Activated CD8-positive, alpha-beta memory T cell treated with anti-CD3 and anti-CD28 coated beads, Interleukin-2, amount 50 U/mL, for 1 hour (primary cell): ENCODE data around the gene PLEKHH3.

ENCODE experiments used
- DNase-seq: peaks from one replicate; pipeline ENCODE4 v3.0.0-alpha.2; 2020; ENCODE audit errors: extremely low read depth

Gene PLEKHH3

DNA sequence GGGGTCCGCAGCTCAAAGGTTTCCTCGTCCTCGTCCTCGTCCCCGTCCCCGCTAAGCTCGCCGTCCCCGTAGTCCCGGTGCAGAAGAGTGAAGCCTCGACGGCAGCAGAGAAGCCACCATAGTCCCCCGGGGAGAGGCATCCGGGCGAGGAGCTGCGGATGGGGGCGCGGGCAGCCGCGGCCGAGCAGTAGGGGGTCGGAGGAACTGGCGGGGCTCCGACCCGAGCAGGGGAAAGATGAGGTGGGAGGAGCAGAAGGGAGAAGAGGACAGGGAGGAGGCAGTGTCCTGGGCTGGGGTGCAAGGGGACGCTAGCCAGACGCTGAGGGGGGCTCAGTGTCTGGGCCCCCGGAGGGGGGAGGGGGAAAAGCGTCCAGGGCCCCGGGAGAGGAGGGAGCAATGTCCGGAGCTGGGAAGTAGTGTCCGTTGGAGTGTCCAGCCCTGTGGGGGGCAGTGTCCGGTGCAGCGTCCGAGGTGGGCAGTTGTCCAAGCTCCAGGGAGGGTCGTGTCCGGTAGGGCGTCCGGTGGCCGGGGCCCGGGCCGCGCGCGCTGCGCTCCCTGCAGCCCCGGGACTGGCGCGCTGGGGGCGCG is at the start of gene PLEKHH3:
Gene PLEKHH3 (minus strand): TSS at position 571 of the 588 bp plus-strand sequence. CDS start 431 bp downstream, at position 140.
- no peak for DNase-seq

GRCh38 chr17:42725143-42725542 is 48.3 kb upstream of the PLEKHH3 start:
- no peak for DNase-seq

DNA sequence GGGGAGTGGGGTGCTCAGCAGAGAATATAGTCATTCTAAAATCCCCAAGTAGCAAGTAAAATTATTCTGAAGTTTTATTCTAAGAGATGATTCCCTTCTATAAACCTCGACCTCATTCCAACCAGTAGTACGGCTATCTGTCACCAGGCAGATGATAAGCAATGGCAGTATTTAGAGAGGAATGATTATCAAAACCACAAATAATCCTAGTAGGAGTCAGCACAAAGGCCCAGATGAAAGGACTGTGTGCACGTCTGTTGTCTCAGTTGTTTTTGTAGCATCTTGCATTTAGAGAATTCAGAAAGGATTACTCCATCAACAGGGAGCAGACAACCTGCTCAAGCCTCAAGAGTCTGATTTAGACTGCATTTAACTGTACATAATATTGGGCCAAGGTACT is 46.8 kb upstream of the PLEKHH3 start:
- DNase-seq: no peak

DNA sequence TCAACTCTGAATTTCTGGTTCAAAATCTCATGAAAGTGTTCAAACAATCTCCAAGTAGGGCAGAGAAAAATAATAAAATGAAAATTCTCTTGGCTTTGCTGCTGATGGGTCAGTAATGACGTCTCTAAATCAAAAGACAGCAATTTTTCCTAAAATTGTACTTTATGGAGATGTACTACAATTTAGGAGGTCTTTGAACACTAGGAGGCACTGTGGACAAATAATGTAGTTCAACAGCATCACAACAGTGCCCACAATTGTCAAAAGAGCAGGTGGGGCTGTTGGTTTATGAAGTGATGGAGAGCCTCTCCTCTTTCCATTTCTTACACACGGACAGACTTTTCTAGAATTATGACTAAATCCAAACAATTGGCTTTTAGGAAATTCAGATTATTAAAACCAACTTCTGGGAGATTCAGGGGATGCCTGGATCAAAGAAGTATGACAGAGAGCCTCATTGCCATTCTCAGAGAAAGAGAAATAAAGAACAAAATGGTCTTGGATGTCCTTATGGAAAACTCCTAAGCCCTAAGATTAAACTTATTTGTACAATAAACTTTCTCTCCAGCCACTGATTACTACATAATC is 44.3 kb upstream of the PLEKHH3 start:
- DNase-seq: no peak

GRCh38 chr17:42709561-42709960 is 32.8 kb upstream of the PLEKHH3 start:
- no peak for DNase-seq

GRCh38 chr17:42708588-42708987 is 31.8 kb upstream of the PLEKHH3 start:
- no peak for DNase-seq

DNA sequence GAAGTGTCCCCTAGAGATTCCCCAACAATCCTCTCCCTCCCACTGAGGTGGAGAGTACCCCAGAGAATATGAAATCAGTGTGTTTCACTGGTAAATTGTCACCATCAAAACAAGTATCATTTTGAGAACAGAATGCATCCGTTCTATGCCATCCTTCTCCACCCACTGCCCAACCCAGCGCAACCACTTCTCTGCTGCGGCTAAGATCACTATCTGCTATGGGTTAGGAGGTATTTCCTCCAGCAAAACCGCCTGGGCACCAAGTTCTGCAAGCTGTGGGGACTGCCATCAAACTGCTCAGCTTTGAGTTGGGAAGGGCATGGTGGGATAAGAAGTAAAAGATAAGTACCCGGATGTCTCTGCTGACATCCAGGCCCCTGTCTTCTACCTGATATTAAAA is 29.9 kb upstream of the PLEKHH3 start:
- DNase-seq: no peak

GRCh38 chr17:42704837-42705494 is 28.2 kb upstream of the PLEKHH3 start:
- no peak for DNase-seq

DNA sequence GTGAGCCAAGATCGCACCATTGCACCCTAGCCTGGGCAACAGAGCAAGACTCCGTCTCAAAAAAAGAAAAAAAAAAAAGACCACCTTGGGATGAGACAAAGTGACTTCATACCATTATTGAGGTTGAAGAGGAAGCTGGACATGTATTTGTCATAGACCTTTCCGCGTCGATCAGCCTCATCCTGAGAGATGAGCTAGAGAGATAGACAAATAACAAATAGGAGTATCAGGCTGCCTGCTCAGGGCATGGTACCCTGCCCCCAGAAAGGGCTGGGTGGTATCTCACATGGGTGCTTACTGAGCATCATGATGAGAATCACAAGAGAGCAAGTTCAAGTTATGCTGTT is 27.7 kb upstream of the PLEKHH3 start:
- DNase-seq: no peak

DNA sequence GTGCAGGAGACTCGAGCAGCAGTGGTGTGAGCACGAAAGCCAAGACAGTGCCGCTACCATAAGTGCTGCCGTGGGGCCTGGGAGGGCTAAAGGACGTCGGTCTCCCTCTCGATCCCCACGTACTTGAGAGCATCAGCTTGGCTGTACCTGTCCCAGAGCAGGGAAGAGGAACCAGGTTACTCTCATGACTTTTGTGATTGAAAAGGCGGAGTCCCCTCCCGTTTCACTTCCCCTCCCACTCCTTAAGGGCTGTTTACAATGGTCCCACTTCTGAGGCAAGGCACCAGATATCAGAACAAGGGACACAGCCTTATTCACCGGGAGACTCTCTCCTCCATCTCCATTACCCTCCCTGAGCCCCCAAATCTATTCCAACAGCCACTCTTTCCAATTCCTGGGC is 25.7 kb upstream of the PLEKHH3 start:
- no peak for DNase-seq

DNA sequence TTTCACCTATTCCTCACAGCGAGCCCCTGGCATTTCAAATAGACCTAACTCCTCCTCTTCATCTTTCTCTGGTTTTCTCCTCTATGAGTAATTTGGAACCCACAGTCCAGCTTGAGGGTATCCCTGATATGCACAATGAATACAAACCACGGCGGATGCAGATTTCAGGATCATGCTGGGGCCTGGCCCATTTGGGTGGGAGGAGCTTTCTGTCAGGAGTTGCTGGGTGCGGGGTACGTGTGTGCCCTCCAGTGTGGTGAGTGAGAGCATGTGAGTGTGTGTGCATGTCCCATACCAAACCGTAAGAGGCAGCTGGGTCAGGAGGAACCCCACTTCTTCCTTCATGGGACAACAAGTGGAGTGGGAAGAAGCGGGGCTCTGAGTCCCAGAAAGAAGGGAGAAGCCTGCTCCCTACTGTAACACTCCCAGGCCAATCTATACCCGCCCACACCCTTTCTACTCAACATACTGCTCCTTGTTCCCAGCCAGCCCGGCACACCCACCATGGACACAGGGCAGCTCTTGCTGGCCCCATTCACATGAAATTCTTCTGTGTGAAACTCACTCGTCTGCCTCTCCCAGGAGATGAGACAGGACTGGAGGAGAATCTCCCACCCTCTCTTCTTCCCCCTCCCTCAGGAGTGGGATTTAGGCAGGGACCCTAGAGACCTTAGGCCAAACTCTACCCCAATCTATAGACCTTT is 23.9 kb upstream of the PLEKHH3 start:
- no peak for DNase-seq

- no peak for DNase-seq
These were observed 22.6 kb upstream of the PLEKHH3 start for GRCh38 chr17:42699415-42699740.

- DNase-seq: no peak
These were observed 22.1 kb upstream of the PLEKHH3 start for GRCh38 chr17:42698736-42699414.

- no peak for DNase-seq
These were observed 20.5 kb upstream of the PLEKHH3 start for GRCh38 chr17:42697108-42697811.

- DNase-seq: no peak
These were observed 18.7 kb upstream of the PLEKHH3 start for GRCh38 chr17:42695500-42695899.

- no peak for DNase-seq
These were observed 17.7 kb upstream of the PLEKHH3 start for GRCh38 chr17:42694524-42694923.

DNA sequence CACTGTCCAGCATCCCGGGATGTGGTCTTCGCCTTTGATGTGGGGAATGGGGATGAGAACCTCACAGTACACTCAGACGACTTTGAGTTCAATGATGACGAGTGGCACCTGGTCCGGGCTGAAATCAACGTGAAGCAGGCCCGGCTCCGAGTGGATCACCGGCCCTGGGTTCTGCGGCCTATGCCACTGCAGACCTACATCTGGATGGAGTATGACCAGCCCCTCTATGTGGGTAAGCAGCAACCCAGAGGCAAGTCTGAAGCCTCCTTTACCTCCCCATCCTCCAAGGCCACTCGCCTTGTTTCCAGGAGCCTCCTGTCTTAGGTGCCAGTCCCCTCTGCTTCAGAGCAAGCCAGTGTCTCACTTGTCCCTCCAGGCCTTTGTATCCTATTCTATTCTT is 15.7 kb upstream of the PLEKHH3 start:
- DNase-seq: no peak

GRCh38 chr17:42691021-42691545 is 14.3 kb upstream of the PLEKHH3 start:
- no peak for DNase-seq

GRCh38 chr17:42690596-42690995 is 13.8 kb upstream of the PLEKHH3 start:
- no peak for DNase-seq

DNA sequence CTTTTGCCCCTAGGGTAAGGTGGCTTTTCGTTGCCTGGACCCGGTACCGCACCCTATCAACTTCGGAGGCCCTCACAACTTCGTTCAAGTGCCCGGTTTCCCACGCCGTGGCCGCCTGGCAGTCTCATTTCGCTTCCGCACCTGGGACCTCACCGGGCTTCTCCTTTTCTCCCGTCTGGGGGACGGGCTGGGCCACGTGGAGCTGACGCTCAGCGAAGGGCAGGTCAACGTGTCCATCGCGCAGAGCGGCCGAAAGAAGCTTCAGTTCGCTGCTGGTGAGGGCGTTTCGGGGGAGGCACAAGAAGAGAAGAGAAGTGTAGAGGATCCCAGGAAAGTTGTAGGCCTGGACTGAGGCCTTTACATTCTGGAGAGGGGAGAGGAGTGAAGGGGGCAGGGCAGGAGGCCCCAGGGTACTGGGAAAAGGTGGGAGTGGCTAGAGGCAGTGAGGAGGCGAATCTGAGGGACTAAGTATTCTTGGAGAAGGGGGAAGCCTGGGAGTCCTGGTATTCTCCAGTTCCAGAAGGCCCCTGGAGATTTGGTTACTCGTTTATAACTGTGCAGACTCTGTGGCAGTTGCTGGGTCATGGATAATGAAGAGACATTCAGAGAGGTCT is 11.0 kb upstream of the PLEKHH3 start:
- no peak for DNase-seq

DNA sequence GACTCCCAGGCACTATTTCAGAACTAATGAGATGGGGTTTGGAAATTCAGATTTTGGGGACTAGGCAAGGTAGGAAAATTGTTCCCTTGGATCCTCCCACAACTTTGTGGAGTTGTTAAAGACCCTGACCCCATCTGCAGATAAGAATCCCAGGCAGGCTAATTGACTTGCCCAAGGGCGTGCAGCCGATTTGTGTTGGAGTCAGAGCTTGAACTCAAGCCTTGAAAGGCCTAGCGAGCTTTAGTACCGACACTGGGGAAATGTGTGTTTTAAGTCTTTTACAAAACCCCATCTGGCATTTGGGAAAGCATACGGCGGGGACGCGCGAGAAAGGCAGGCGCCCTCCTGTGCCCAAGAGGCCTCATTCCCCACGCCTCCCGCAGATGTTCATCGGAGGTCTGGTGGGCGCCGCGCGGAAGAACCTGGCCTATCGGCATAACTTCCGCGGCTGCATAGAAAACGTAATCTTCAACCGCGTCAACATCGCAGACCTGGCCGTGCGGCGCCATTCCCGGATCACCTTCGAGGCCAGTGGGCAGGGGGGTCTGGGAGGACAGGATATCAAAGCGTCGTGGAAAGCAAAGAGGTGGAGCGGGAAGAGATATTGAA is 9.8 kb upstream of the PLEKHH3 start:
- no peak for DNase-seq
